GM13977 (cell line): ENCODE measurements around the gene FNDC11.
"Not testable (repeated sequence)": the region's sequence is repeated elsewhere in the genome, so short reads cannot be mapped to it uniquely, and the experiment has no call there.

ENCODE experiments used
- DNase-seq: peaks from one replicate; pipeline ENCODE4 v3.0.0; 2012; ENCODE audit warnings: low spot score
- in situ Hi-C: fragments of 300-500 bp; cut with MboI; formaldehyde crosslinking; loops from one replicate; pipeline ENCODE4 v1.12.0; 2022; ENCODE audit warnings: low sequenced_read_pairs, low pct_unique_long_range_greater_than_20kb, mixed read lengths, inconsistent platforms; ENCODE audit not compliant: unreplicated experiment
- TF ChIP-seq, protein P1 (sequence below): IDR thresholded peaks from 2 replicates; pipeline ENCODE4 v1.5.1; 2012; ENCODE audit warnings: mild to moderate bottlenecking, control low read depth; ENCODE audit not compliant: insufficient read depth; ENCODE audit errors: extremely low read depth, missing control alignments

The FNDC11 gene

DNA sequence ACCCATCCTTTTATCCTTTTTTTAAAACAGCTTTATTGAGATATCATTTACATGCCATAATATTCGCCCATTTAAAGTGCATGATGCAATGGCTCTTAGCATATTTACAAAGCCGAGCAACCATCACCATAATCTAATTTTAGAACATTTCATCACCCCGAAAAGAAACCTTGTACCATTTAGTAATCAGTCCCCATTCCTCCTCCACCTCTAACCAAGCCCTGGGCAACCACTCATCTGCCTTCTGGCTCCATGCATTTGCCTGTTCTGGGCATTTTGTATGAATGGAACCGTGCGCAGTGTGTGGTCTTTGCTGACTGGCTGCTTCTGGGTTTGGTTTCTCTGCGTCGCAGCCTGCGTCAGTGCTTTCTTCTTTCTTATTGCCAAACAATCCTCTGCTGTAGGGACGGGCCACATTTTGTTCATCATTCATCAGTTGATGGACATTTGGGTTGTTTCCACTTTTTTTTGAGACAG lies 44.8 kb upstream of the FNDC11 start:
- in situ Hi-C loops: no loop called here
- no peak for DNase-seq
- TF ChIP-seq, protein P1, sequence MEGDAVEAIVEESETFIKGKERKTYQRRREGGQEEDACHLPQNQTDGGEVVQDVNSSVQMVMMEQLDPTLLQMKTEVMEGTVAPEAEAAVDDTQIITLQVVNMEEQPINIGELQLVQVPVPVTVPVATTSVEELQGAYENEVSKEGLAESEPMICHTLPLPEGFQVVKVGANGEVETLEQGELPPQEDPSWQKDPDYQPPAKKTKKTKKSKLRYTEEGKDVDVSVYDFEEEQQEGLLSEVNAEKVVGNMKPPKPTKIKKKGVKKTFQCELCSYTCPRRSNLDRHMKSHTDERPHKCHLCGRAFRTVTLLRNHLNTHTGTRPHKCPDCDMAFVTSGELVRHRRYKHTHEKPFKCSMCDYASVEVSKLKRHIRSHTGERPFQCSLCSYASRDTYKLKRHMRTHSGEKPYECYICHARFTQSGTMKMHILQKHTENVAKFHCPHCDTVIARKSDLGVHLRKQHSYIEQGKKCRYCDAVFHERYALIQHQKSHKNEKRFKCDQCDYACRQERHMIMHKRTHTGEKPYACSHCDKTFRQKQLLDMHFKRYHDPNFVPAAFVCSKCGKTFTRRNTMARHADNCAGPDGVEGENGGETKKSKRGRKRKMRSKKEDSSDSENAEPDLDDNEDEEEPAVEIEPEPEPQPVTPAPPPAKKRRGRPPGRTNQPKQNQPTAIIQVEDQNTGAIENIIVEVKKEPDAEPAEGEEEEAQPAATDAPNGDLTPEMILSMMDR: no peak

DNA sequence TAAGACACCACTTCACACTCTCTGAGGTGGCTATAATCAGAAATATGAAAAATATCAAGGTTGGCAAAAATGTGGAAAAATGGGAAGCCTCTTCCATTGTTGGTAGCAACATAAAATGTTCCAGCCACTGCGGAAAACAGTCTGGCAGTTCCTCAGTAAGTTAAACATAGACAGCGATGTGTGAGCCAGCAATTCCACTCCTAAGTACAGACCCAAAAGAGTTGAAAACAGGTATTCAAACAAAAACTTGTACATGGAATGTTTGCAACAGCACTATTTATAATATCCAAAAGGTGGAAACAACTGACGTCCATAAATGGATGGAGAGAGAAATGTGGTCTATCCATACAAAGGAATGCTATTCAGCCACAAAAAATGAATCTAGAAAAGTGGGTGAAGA lies 40.8 kb upstream of the FNDC11 start:
- TF ChIP-seq, protein P1: no peak
- DNase-seq: no peak
- in situ Hi-C loops: no loop called here

DNA sequence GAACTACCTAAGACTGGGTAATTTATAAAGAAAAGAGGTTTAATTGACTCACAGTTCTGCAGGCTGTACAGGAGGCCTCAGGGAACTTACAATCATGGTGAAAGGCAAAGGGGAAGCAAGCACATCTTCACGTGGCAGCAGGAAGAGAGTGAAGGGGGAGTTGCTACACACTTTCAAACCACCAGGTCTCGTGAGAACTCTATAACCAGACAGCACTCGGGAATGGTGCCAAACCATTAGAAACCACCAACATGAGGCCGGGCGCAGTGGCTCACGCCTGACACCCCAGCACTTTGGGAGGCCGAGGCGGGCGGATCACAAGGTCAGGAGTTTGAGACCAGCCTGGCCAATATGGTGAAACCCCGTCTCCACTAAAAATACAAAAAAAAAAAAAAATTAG lies 39.4 kb upstream of the FNDC11 start:
- in situ Hi-C loops, DNase-seq: not testable (repeated sequence)

DNA sequence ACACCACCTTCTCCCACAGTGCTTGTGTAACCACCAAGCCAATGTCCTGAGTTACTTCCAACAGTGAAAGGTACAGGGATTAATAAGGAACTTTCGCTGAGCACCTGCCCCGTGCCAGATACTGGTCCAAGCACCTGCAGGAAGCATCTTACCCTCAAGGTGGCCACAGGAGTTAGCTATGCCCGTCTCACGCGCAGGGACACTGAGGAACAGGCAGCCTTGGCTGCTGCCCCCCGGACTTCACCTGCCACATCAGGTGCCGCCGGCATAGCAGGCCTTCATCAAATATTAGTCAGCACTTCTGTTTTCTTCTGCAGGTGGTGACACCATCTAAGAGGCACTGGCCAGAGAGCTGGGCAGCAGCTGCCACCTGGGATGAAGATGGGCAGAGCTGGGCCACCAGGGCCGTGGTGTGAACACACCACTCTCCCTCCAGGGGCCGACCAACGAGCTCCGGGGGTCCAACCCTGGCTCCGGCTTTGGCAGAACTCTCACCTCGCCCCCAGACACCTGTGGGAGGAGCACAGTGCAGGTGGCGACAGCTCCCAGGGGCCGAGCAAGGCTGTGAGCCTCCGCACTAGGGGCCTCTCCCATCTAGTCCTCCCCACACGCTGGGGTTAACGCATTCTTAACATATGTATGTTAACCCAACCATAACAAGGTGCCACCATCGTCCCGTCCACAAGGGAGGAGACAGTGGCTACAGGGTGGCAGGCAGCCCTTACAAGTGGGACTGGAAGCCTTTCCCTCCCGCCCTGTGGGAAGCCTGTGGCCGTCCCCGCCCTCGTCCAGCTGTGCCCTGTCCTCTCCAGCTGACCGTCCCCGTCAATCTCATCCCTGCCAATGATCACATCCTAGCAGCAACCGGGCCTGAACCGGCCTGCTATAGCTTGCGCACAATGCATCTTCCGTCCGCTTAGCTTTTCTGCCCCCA lies 36.3 kb upstream of the FNDC11 start:
- DNase-seq: no peak
- in situ Hi-C loops: no loop called here
- TF ChIP-seq, protein P1: no peak

DNA sequence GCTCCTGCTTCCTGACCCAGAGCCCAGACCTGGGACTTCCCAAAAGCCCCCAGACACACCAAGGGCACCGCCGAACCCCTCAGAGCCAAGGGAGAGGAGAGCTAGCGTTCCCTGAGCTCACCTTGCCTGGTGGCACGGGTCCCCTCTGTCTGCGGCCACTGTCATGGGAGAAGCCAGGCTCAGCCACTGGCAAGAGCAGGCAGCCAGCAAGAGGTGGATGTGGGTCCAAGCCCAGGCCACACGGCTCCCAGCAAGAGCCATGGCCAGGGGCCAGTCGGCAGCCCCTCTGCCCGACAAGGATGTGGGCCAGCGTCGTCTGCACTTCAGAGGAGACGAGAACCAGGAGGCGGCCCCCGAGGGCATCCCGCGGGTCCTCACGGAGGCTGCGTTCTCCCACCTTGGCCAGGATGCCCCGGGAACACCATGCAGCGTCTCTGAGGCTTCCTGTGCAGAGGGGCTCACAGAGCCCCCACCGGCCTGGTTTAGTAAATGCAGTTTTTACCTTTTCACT lies 35.6 kb upstream of the FNDC11 start:
- no peak for DNase-seq
- TF ChIP-seq, protein P1: no peak
- in situ Hi-C loops: no loop called here

DNA sequence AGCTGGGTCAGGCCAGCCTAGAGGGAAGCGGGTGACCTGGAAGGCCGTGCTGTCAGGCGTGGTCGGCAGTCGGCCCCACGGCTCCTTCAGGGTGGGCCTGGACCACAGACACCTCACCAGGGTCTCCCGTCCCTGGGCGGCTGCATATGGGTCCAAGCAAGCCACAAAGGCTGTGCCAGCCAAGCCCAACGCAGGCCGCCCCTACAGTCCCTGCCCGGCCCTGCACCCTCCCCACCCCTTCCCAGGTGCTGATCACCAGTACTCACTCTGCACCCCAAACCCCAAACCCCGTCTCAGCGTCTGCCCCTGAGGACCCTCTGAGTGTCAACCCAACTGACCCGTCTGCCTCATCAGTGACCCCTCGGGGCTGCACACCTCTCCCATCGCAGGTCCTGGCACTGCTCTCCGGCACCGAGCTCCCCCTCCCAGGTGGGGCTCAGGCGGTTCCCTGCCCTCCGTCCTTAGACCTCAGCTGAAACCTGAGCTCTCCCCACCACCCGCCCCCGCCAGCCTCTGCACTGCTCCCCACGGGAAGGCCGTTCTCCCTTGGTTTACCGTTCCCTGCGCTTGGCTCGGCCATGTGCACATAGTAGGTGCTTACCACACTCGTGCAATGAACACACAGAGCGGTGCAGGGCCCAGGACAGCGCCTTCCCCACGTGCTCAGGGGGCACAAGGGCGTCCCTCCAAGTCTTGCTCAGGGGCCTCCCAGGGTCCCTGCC lies 34.9 kb upstream of the FNDC11 start:
- no peak for DNase-seq
- in situ Hi-C loops: no loop called here
- TF ChIP-seq, protein P1: no peak
